ENCODE measurements around the gene KLK15. TPM values are rescaled to one million over a fixed set of nuclear protein-coding genes. Genes with fewer than 3 reads are reported as not detected.

The KLK15 gene
- total RNA-seq (ENCODE audit: low replicate concordance) = not detected in 2 replicates

GRCh38 chr19:50833117-50833801 is at the start of gene KLK15:
Gene KLK15, minus strand, starts transcription at chr19:50833574. Its CDS starts 2,082 bp downstream, at chr19:50831492.

GRCh38 chr19:50873056-50873455 is 39.7 kb upstream of the KLK15 start, which contains the start of gene KLK2:
Gene KLK2, plus strand, starts transcription at chr19:50873439. Its CDS starts 35 bp downstream, at chr19:50873474.

GRCh38 chr19:50854636-50855410 is 21.4 kb upstream of the KLK15 start, which contains the start of gene KLK3:
Gene KLK3, plus strand, starts transcription at chr19:50854915. Its CDS starts 41 bp downstream, at chr19:50854956.

GRCh38 chr19:50823389-50824042 is 9.9 kb downstream of the KLK15 start, which contains the start of gene KLK1:
Gene KLK1, minus strand, starts transcription at chr19:50823787. Its CDS starts 39 bp downstream, at chr19:50823748.

GRCh38 chr19:50790396-50790795 is 43.0 kb downstream of the KLK15 start, which contains the start of gene ACP4:
Gene ACP4, plus strand, starts transcription at chr19:50790415. Its CDS starts 0 bp downstream, at chr19:50790415.

Other genes starting within 250 kb of the KLK15 start
- gene SYT3, start 193.7 kb downstream of the KLK15 start, total RNA-seq (ENCODE audit: low replicate concordance) = 0.35 TPM in 1 of 2 replicates, not detected in the other
- gene C19orf81, start 184.1 kb downstream of the KLK15 start, total RNA-seq (ENCODE audit: low replicate concordance) = not detected in 2 replicates
- 0.68 and 1.3 TPM in 2 replicates for gene SHANK1, start 113.8 kb downstream of the KLK15 start, total RNA-seq (ENCODE audit: low replicate concordance)
- 17.4 and 28.9 TPM in 2 replicates for gene CLEC11A, start 110.2 kb downstream of the KLK15 start, total RNA-seq (ENCODE audit: low replicate concordance)
- gene GPR32, start 63.1 kb downstream of the KLK15 start, total RNA-seq (ENCODE audit: low replicate concordance) = not detected in 2 replicates
- not detected in 2 replicates for gene ACP4, start 43.2 kb downstream of the KLK15 start, total RNA-seq (ENCODE audit: low replicate concordance)
- not detected in 2 replicates for gene KLK1, start 9.8 kb downstream of the KLK15 start, total RNA-seq (ENCODE audit: low replicate concordance)
- not detected in 2 replicates for gene KLK3, start 21.3 kb upstream of the KLK15 start, total RNA-seq (ENCODE audit: low replicate concordance)
- gene KLK2, start 39.9 kb upstream of the KLK15 start, total RNA-seq (ENCODE audit: low replicate concordance) = not detected in 2 replicates
- gene KLK4, start 77.8 kb upstream of the KLK15 start, total RNA-seq (ENCODE audit: low replicate concordance) = not detected in 2 replicates
- not detected in 2 replicates for gene KLK5, start 119.5 kb upstream of the KLK15 start, total RNA-seq (ENCODE audit: low replicate concordance)
- 0.08 TPM in 1 of 2 replicates, not detected in the other for gene KLK6, start 136.0 kb upstream of the KLK15 start, total RNA-seq (ENCODE audit: low replicate concordance)
- gene KLK7, start 150.3 kb upstream of the KLK15 start, total RNA-seq (ENCODE audit: low replicate concordance) = not detected in 2 replicates
- gene KLK8, start 168.0 kb upstream of the KLK15 start, total RNA-seq (ENCODE audit: low replicate concordance) = not detected in 2 replicates
- not detected in 2 replicates for gene KLK10, start 186.1 kb upstream of the KLK15 start, total RNA-seq (ENCODE audit: low replicate concordance)
- gene KLK11, start 193.0 kb upstream of the KLK15 start, total RNA-seq (ENCODE audit: low replicate concordance) = not detected in 2 replicates
- not detected in 2 replicates for gene KLK12, start 201.4 kb upstream of the KLK15 start, total RNA-seq (ENCODE audit: low replicate concordance)
- gene KLK13, start 231.5 kb upstream of the KLK15 start, total RNA-seq (ENCODE audit: low replicate concordance) = not detected in 2 replicates
- gene KLK14, start 249.3 kb upstream of the KLK15 start, total RNA-seq (ENCODE audit: low replicate concordance) = not detected in 2 replicates

Measured in smooth muscle cell of the coronary artery (primary cell).